HepG2 (cell line): ENCODE results near the gene MVP. TPM values are rescaled to one million over a fixed set of nuclear protein-coding genes. Genes with fewer than 3 reads are reported as not detected.

Experiments
- ATAC-seq: fragments of 200-7000 bp; cut with Tn5 transposase; 3 replicates; pipeline ENCODE4 v1.9.1; 2020; ENCODE audit warnings: mild to moderate bottlenecking, moderate library complexity
- BruUV-seq: library from RNA; stranded (reverse); fragments of 400-500 nt; replicated peaks from 2 replicates; lab custom pipeline; 2021; lab: Mats Ljungman, UMichigan
- CTCF ChIA-PET: fragments of 300-600 bp; formaldehyde crosslinking; extraction: SDS; loops from one replicate; lab custom pipeline; 2021; ENCODE audit warnings: low total read pairs, inconsistent platforms, low intra/inter-chr PET ratio; lab: Yijun Ruan, JAX
- POLR2A ChIA-PET: fragments of 350-600 bp; sonication (Branson Sonifier 250); formaldehyde crosslinking; loops from one replicate; lab custom pipeline; 2020; ENCODE audit warnings: antibody characterized with exemption, inconsistent platforms; lab: Yijun Ruan, JAX
- DNase-seq: peaks from one replicate; pipeline ENCODE4 v3.0.0-alpha.2; 2015; ENCODE audit warnings: low spot score
- FAIRE-seq: peaks from 3 replicates; lab custom pipeline; 2011; peaks lifted over from hg19 to GRCh38; lab: Jason Lieb, UNC
- H2AFZ ChIP-seq: one replicate; pipeline ENCODE4 v1.6.1; 2011; ENCODE audit warnings: low read length, inconsistent platforms
- H3K27ac ChIP-seq: fragments of 300-600 bp; 3 replicates; pipeline ENCODE4 v1.8.0; 2011; ENCODE audit warnings: mixed run types, mild to moderate bottlenecking, mixed read lengths, low read length, inconsistent platforms; ENCODE audit not compliant: insufficient read depth; ENCODE audit errors: extremely low read length
- H3K27me3 ChIP-seq, 2 experiments: fragments of 200-600 bp in 1 of 2; 2 replicates in 1 of 2; 3 replicates in 1 of 2; pipeline versions ENCODE4 v1.6.0 to v1.8.0; 2011; ENCODE audit warnings: low read length in 2 of 2, mild to moderate bottlenecking in 2 of 2, moderate library complexity in 2 of 2, inconsistent platforms in 1 of 2; ENCODE audit not compliant: insufficient read depth in 2 of 2, control insufficient read depth in 1 of 2
- H3K36me3 ChIP-seq, 2 experiments: fragments of 200-600 bp in 1 of 2; replicated peaks in 1 of 2; 2 replicates in 1 of 2; 3 replicates in 1 of 2; pipeline versions ENCODE4 v1.5.1 to v1.8.0; 2011; ENCODE audit warnings: low read length in 2 of 2, inconsistent platforms in 1 of 2; ENCODE audit not compliant: insufficient read depth in 2 of 2, control insufficient read depth in 1 of 2
- H3K4me1 ChIP-seq: 2 replicates; pipeline ENCODE4 v1.5.1; 2012; ENCODE audit warnings: low read length, inconsistent platforms; ENCODE audit not compliant: insufficient read depth
- H3K4me2 ChIP-seq: 2 replicates; pipeline ENCODE4 v1.6.0; 2011; ENCODE audit warnings: low read depth, low read length, inconsistent platforms
- H3K4me3 ChIP-seq, 3 experiments: fragments of 200-600 bp in 1 of 3; sonication (generic), shearing (Covaris generic) in 1 of 3; replicated peaks in 1 of 3; 2 replicates each; pipeline ENCODE4 v1.5.1; 2011 to 2016; ENCODE audit warnings: low read length in 3 of 3, inconsistent platforms in 2 of 3, low read depth in 2 of 3, mild to moderate bottlenecking in 2 of 3, control low read depth in 1 of 3, mixed read lengths in 1 of 3; ENCODE audit not compliant: insufficient read depth in 1 of 3
- H3K79me2 ChIP-seq: one replicate; pipeline ENCODE4 v1.6.1; 2011; ENCODE audit warnings: low read length, inconsistent platforms; ENCODE audit not compliant: insufficient read depth
- H3K9ac ChIP-seq: 2 replicates; pipeline ENCODE4 v1.6.0; 2011; ENCODE audit warnings: mild to moderate bottlenecking, low read depth, low read length, inconsistent platforms; ENCODE audit not compliant: insufficient read depth
- H3K9me3 ChIP-seq: 2 replicates; pipeline ENCODE4 v1.5.1; 2012; ENCODE audit warnings: mild to moderate bottlenecking, low read length
- H4K20me1 ChIP-seq: 2 replicates; pipeline ENCODE4 v1.6.0; 2011; ENCODE audit warnings: inconsistent platforms, mild to moderate bottlenecking, low read length, moderate library complexity; ENCODE audit not compliant: insufficient read depth
- ATRX ChIP-seq: sonication (generic); formaldehyde crosslinking; IDR thresholded peaks from 2 replicates; pipeline ENCODE4 v1.4.0; 2020; ENCODE audit warnings: missing genetic modification reagents, borderline replicate concordance
- FOXJ3 ChIP-seq: sonication (generic); formaldehyde crosslinking; IDR thresholded peaks from 2 replicates; pipeline ENCODE4 v1.4.0; 2020; ENCODE audit warnings: missing genetic modification reagents, mild to moderate bottlenecking, borderline replicate concordance
- HNF4A ChIP-seq: sonication (generic); formaldehyde crosslinking; IDR thresholded peaks from 2 replicates; pipeline ENCODE4 v1.4.0; 2020; ENCODE audit warnings: missing genetic modification reagents
- MAZ ChIP-seq, 2 experiments: sonication (generic) in 1 of 2; formaldehyde crosslinking in 1 of 2; IDR thresholded peaks; 2 replicates each; pipeline versions ENCODE4 v1.5.0 to v1.6.1; 2012 to 2020; ENCODE audit warnings: low read depth in 2 of 2, mild to moderate bottlenecking in 2 of 2, borderline replicate concordance in 1 of 2, improper control_type of control experiment in 1 of 2, low read length in 1 of 2, missing genetic modification reagents in 1 of 2, moderate library complexity in 1 of 2
- MXI1 ChIP-seq: IDR thresholded peaks from 3 replicates; pipeline ENCODE4 v1.6.1; 2012; ENCODE audit warnings: low read depth, low read length, inconsistent platforms, borderline replicate concordance
- SKI ChIP-seq: fragments of 450-650 bp; IDR thresholded peaks from one replicate; pipeline ENCODE4 v1.6.1; 2018; ENCODE audit warnings: mild to moderate bottlenecking; ENCODE audit not compliant: partially characterized antibody
- SOX6 ChIP-seq, 2 experiments: fragments of 450-650 bp in 1 of 2; sonication (generic) in 1 of 2; formaldehyde crosslinking in 1 of 2; IDR thresholded peaks; 2 replicates each; pipeline versions ENCODE4 v1.4.0 to v1.6.1; 2017 to 2020; ENCODE audit warnings: antibody characterized with exemption in 1 of 2, mild to moderate bottlenecking in 1 of 2, missing genetic modification reagents in 1 of 2
- ZNF652 ChIP-seq: IDR thresholded peaks from 2 replicates; pipeline ENCODE4 v1.6.1; 2016; ENCODE audit warnings: low read depth, borderline replicate concordance
- ZNF782 ChIP-seq: sonication (generic); formaldehyde crosslinking; IDR thresholded peaks from 2 replicates; pipeline ENCODE4 v1.4.0; 2020; ENCODE audit warnings: missing genetic modification reagents, mild to moderate bottlenecking, borderline replicate concordance
- ZNF850 ChIP-seq: sonication (generic); formaldehyde crosslinking; conservative IDR thresholded peaks from 2 replicates; pipeline ENCODE4 v1.9.0; 2021; ENCODE audit warnings: mild to moderate bottlenecking, missing genetic modification reagents
- WGBS: methylation state at CpG from one replicate; pipeline ENCODE4 v1.1.6; 2017; ENCODE audit warnings: low lambda C conversion rate; 5-methylcytosine and 5-hydroxymethylcytosine counted together
- in situ Hi-C: cut with HindIII; loops from 2 replicates; pipeline ENCODE4 v1.10.0; 2017; ENCODE audit warnings: low pct_unique_long_range_greater_than_20kb; ENCODE audit not compliant: extremely low pct_ligation_motif_present
- intact Hi-C: fragments of 100-400 bp; cut with micrococcal nuclease; formaldehyde crosslinking; loops from one replicate; pipeline ENCODE4 v1.10.0; 2022; ENCODE audit not compliant: unreplicated experiment
- polyA plus RNA-seq, 8 experiments: library from polyadenylated mRNA; depleted of rRNA in 3 of 8; stranded (reverse) in 7 of 8; unstranded in 1 of 8; fragments of >200 nt; fragmentation: Illumina TruSeq in 4 of 8; extraction: Trizol in 4 of 8; gene quantifications; 2 replicates each; pipeline versions ENCODE4 v1.2.1 to v1.2.3, GENCODE V29; 2011 to 2016; ENCODE audit warnings: low read depth in 4 of 8, missing spikeins in 1 of 8, mixed read lengths in 1 of 8; ENCODE audit not compliant: insufficient read depth in 1 of 8
- total RNA-seq, 5 experiments: library from RNA; depleted of rRNA; stranded (reverse); fragments of >200 nt; fragmentation: Illumina TruSeq; extraction: Trizol; gene quantifications; 2 replicates each; pipeline ENCODE4 v1.2.3, GENCODE V29; 2016; ENCODE audit warnings: low read depth in 1 of 5
- TF ChIP-seq, protein P1 (sequence below): sonication (generic); formaldehyde crosslinking; IDR thresholded peaks from 2 replicates; pipeline ENCODE4 v1.5.1; 2020; ENCODE audit warnings: mild to moderate bottlenecking, missing genetic modification reagents, borderline replicate concordance
- TF ChIP-seq, protein P2 (sequence below): sonication (generic); formaldehyde crosslinking; IDR thresholded peaks from 2 replicates; pipeline ENCODE4 v1.5.0; 2020; ENCODE audit warnings: missing genetic modification reagents, mild to moderate bottlenecking, borderline replicate concordance

MVP gene
- total and polyA plus RNA-seq, 2 of the 13 experiments (the other 11 are each of a cell fraction or from before 2014, with no cell fraction given), result 22.9 to 43.5 TPM

DNA sequence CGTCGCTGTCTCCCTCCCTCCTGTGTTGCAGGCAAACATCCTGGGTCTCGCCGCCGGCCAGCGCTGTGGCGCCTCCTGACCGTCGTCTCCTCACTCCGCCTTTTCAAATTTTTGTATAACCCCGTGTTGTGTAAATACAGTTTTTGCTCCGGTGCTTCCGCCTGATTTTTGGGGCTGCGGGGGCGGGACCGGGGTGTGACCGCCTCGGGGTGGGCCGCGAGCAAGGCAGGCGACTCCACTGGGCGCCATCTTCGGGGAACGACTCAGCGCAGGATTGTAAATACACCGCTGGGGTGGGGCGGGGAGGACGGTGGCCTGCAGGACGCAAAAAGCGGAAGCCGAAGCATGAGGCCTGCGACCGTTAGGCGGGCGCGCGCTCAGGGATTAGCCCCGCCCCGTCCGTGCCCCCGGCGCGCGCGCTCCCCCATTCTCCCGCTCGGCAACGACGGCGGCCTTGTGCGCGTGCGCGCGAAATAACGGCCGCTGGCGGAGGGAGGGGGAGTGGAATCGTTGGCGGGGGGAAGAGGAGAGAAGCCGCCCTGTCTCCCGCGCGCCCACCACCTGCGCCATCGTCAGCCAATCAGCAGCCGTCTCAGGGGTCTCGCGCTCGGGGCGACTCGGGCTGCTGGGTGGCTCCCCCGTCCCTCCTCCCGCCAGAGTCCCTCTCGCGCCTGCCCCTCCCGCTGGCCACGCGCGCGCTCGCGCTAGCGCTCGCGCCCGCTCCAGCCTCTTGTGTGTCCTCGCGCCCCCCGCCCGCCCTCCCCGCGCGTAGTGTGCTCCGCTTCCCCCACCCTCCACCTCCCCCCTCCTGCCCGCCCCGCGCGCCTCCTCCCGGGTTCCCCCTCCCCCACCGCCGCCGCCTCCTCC lies 14.8 kb upstream of the MVP start (continued):
- TF ChIP-seq, protein P1, sequence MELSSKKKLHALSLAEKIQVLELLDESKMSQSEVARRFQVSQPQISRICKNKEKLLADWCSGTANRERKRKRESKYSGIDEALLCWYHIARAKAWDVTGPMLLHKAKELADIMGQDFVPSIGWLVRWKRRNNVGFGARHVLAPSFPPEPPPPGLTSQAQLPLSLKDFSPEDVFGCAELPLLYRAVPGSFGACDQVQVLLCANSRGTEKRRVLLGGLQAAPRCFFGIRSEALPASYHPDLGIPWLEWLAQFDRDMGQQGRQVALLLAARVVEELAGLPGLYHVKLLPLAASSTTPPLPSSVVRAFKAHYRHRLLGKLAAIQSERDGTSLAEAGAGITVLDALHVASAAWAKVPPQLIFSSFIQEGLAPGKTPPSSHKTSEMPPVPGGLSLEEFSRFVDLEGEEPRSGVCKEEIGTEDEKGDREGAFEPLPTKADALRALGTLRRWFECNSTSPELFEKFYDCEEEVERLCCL (CRISPR knock-in tag), result no peak
- peak; percentile 14; the same call in 1 of the 2 replicates for TF ChIP-seq HNF4A (CRISPR knock-in tag)
- peak; percentile 79; the same call in 1 of the 2 replicates for TF ChIP-seq FOXJ3 (CRISPR knock-in tag)
- no peak for TF ChIP-seq SOX6 (IDR thresholded peaks at IDR 0.05)
- TF ChIP-seq SOX6 (CRISPR knock-in tag; IDR thresholded peaks at IDR 0.05), result peak; percentile 87
- peak; percentile 76 for TF ChIP-seq SKI

DNA sequence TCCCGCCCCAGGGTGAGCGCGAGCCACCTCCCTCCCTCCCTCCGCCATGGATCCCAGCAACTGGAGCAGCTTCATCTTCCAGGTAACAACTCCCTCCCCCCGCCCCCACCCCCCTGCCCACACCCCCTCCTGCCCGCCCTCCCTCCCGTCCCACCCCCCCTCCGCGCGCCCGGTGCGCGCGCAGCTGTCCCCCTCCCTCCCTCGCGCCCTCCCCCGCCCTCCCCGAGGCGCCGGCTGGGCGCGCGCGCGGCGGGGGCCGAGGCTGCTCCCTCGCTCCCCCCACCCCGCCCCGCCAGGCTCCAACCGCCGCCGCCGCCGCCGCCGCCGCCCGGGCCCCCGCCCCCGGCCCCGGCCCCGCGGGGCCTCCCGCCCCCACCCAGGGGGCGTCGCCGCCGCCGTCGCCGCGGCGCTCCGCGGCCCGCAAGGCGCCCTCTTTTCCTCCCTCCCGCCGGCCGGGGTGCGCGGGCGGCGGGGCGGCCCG lies 14.1 kb upstream of the MVP start, which contains the start of gene MAZ:
Gene MAZ (plus strand): TSS at position 431 of the 481 bp plus-strand sequence. CDS start 173 bp downstream, outside the sequence.
- peak within 1 kb of the TSS; percentile 95 for H3K4me2 ChIP-seq
- peaks cover 55% of the 10 kb centered on the region for H3K4me1 ChIP-seq
- in situ Hi-C loops, result loop anchor here (25.0 kb wide), 1 partner anchor 856 kb away; the partner anchor contains the start of genes FBRS and PRR14
- FAIRE-seq (no peak), ATAC-seq (peak; percentile 2; the same call in 2 of the 3 replicates), DNase-seq (no peak)
- no peak within 1 kb of the TSS for H2AFZ ChIP-seq
- intact Hi-C loops, result no loop called here
- peaks cover 23% of the 10 kb centered on the region; the same call in 1 of the 2 replicates for H4K20me1 ChIP-seq
- peaks cover 13 to 53% of the 10 kb centered on the region in 2 experiments for H3K36me3 ChIP-seq
- POLR2A ChIA-PET, result interaction anchor here (0.6 to 3.7 kb wide), 13 partner anchors 11 to 260 kb away, joined by 3 to 80 read pairs (median 4); partner anchors contain the start of genes ALDOA, ASPHD1, KIF22 and PAGR1
- H3K9ac ChIP-seq, result peak within 1 kb of the TSS; percentile 88
- peaks cover 22% of the 10 kb centered on the region for H3K79me2 ChIP-seq
- TF ChIP-seq MAZ (IDR thresholded peaks at IDR 0.05; ENCODE audit: borderline replicate concordance, low read depth, low read length) (peak; percentile 21; the same call in 1 of the 2 replicates), MAZ (CRISPR knock-in tag; IDR thresholded peaks at IDR 0.05; ENCODE audit: low read depth) (no peak), ZNF652 (no peak), MXI1 (peak; percentile 19; the same call in 1 of the 3 replicates), ATRX (CRISPR knock-in tag) (no peak), ZNF782 (CRISPR knock-in tag) (no peak), ZNF850 (0 out of 2 replicates have a peak, but pooled peaks have one; percentile 1)
- TF ChIP-seq, protein P2, sequence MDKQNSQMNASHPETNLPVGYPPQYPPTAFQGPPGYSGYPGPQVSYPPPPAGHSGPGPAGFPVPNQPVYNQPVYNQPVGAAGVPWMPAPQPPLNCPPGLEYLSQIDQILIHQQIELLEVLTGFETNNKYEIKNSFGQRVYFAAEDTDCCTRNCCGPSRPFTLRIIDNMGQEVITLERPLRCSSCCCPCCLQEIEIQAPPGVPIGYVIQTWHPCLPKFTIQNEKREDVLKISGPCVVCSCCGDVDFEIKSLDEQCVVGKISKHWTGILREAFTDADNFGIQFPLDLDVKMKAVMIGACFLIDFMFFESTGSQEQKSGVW (CRISPR knock-in tag), result no peak
- peak within 1 kb of the TSS; percentile 90 for H3K27ac ChIP-seq
- no peaks in the 10 kb centered on the region for H3K9me3 ChIP-seq
- no TSS peak for BruUV-seq
- 3% methylated on average over 17 of the region's 67 CpGs for WGBS
- H3K27me3 ChIP-seq, result no peaks in the 10 kb centered on the region
- CTCF ChIA-PET, result no interaction called here
- peak within 1 kb of the TSS; percentile 77 to 85 (median 77) for H3K4me3 ChIP-seq
